Measurements from ENCODE around the gene PPP4R3A. TPM values are rescaled to one million over a fixed set of nuclear protein-coding genes. Genes with fewer than 3 reads are reported as not detected.

Gene PPP4R3A
- total RNA-seq, 1 experiment from 2014 or later, result 124 TPM

- Mint-ChIP-seq H3K36me3 (peaks cover 81% of the 10 kb centered on the region), H3K4me3 (no peak overlapping the region), H3K27ac (no peak overlapping the region), H3K9me3 (no peaks in the 10 kb centered on the region), H3K27me3 (ENCODE audit: low read depth) (no peaks in the 10 kb centered on the region), H3K4me1 (no peaks in the 10 kb centered on the region)
- ChIA-PET CTCF (no interaction called here), POLR2A (no interaction called here)
- DNase-seq (ENCODE audit: low spot score) (no peak), ATAC-seq (no peak)
- TF ChIP-seq JAZF1 (CRISPR knock-in tag; IDR thresholded peaks at IDR 0.05), result no peak
- TF ChIP-seq, protein P1, sequence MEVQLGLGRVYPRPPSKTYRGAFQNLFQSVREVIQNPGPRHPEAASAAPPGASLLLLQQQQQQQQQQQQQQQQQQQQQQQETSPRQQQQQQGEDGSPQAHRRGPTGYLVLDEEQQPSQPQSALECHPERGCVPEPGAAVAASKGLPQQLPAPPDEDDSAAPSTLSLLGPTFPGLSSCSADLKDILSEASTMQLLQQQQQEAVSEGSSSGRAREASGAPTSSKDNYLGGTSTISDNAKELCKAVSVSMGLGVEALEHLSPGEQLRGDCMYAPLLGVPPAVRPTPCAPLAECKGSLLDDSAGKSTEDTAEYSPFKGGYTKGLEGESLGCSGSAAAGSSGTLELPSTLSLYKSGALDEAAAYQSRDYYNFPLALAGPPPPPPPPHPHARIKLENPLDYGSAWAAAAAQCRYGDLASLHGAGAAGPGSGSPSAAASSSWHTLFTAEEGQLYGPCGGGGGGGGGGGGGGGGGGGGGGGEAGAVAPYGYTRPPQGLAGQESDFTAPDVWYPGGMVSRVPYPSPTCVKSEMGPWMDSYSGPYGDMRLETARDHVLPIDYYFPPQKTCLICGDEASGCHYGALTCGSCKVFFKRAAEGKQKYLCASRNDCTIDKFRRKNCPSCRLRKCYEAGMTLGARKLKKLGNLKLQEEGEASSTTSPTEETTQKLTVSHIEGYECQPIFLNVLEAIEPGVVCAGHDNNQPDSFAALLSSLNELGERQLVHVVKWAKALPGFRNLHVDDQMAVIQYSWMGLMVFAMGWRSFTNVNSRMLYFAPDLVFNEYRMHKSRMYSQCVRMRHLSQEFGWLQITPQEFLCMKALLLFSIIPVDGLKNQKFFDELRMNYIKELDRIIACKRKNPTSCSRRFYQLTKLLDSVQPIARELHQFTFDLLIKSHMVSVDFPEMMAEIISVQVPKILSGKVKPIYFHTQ (CRISPR knock-in tag; IDR thresholded peaks at IDR 0.05), result no peak
- TF ChIP-seq, protein P2, sequence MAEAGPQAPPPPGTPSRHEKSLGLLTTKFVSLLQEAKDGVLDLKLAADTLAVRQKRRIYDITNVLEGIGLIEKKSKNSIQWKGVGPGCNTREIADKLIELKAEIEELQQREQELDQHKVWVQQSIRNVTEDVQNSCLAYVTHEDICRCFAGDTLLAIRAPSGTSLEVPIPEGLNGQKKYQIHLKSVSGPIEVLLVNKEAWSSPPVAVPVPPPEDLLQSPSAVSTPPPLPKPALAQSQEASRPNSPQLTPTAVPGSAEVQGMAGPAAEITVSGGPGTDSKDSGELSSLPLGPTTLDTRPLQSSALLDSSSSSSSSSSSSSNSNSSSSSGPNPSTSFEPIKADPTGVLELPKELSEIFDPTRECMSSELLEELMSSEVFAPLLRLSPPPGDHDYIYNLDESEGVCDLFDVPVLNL (CRISPR knock-in tag; IDR thresholded peaks at IDR 0.05; ENCODE audit: borderline replicate concordance, low read depth), result no peak
- no peak for TF ChIP-seq TCF7 (CRISPR knock-in tag; IDR thresholded peaks at IDR 0.05; ENCODE audit: low read depth)
- TF ChIP-seq, protein P3, sequence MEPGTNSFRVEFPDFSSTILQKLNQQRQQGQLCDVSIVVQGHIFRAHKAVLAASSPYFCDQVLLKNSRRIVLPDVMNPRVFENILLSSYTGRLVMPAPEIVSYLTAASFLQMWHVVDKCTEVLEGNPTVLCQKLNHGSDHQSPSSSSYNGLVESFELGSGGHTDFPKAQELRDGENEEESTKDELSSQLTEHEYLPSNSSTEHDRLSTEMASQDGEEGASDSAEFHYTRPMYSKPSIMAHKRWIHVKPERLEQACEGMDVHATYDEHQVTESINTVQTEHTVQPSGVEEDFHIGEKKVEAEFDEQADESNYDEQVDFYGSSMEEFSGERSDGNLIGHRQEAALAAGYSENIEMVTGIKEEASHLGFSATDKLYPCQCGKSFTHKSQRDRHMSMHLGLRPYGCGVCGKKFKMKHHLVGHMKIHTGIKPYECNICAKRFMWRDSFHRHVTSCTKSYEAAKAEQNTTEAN (CRISPR knock-in tag; IDR thresholded peaks at IDR 0.05), result no peak
- no peak for TF ChIP-seq ZNF317 (CRISPR knock-in tag; IDR thresholded peaks at IDR 0.05; ENCODE audit: borderline replicate concordance, low read depth)
- no peak for TF ChIP-seq E2F1 (CRISPR knock-in tag; IDR thresholded peaks at IDR 0.05)
- TF ChIP-seq FOXK1 (CRISPR knock-in tag; IDR thresholded peaks at IDR 0.05), result no peak
- TF ChIP-seq ZSCAN18 (CRISPR knock-in tag; IDR thresholded peaks at IDR 0.05), result no peak
- TF ChIP-seq CREB1 (CRISPR knock-in tag; IDR thresholded peaks at IDR 0.05), result no peak
- TF ChIP-seq HMGXB4 (CRISPR knock-in tag; IDR thresholded peaks at IDR 0.05), result no peak
- TF ChIP-seq SMAD3 (CRISPR knock-in tag; IDR thresholded peaks at IDR 0.05; ENCODE audit: borderline replicate concordance), result no peak
Measured at GRCh38 chr14:91464615-91465205, 45.4 kb downstream of the PPP4R3A start.

GRCh38 chr14:91458612-91459011 is 51.5 kb downstream of the PPP4R3A start:
- no peak overlapping the region for H3K4me3 Mint-ChIP-seq
- DNase-seq (ENCODE audit: low spot score), result no peak
- ChIA-PET POLR2A (no interaction called here), CTCF (no interaction called here)
- peaks cover 69% of the 10 kb centered on the region for H3K36me3 Mint-ChIP-seq
- H3K27ac Mint-ChIP-seq, result peak overlapping the region; percentile 21; the same call in 1 of the 2 replicates
- H3K9me3 Mint-ChIP-seq, result no peaks in the 10 kb centered on the region
- ATAC-seq, result no peak
- no peaks in the 10 kb centered on the region for H3K27me3 Mint-ChIP-seq (ENCODE audit: low read depth)
- peaks cover 15% of the 10 kb centered on the region for H3K4me1 Mint-ChIP-seq
- TF ChIP-seq RELA (CRISPR knock-in tag; IDR thresholded peaks at IDR 0.05; ENCODE audit: borderline replicate concordance) (no peak), ATF1 (CRISPR knock-in tag; IDR thresholded peaks at IDR 0.05) (no peak), FOXP1 (CRISPR knock-in tag; IDR thresholded peaks at IDR 0.05; ENCODE audit: borderline replicate concordance) (no peak), TEAD1 (CRISPR knock-in tag; IDR thresholded peaks at IDR 0.05) (no peak), ZNF232 (CRISPR knock-in tag; IDR thresholded peaks at IDR 0.05) (no peak)
- TF ChIP-seq, protein P4, sequence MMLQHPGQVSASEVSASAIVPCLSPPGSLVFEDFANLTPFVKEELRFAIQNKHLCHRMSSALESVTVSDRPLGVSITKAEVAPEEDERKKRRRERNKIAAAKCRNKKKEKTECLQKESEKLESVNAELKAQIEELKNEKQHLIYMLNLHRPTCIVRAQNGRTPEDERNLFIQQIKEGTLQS (CRISPR knock-in tag; conservative IDR thresholded peaks at IDR 0.05), result no peak
- TF ChIP-seq, protein P5, sequence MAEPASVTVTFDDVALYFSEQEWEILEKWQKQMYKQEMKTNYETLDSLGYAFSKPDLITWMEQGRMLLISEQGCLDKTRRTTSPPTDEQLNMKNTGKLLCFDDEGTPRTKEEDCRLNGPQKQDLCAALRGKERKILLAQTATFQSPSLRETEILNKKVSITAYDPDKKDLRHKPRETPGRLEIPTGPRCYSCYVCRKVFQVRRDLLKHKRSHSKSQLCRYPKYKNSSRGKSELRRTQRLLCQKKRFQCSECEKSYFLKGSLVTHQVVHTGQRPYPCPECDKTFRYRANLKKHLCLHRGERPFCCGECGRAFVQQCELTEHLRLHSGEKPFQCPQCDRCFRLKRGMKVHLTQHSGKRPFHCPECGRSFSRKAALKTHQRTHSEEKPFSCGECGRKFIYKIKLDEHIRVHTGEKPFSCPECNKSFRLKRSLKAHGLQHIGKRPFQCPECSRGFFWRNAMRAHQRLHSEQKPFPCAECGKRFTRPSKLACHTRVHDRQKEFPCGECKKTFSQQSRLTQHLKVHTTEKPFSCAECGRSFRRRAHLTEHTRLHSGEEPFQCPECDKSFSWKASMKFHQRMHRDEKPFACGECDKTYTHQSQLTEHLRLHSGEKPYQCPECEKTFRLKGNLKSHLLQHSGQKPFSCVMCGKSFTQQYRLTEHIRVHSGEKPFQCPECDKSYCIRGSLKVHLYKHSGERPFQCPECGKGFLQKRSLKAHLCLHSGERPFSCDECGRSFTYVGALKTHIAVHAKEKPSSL (CRISPR knock-in tag; conservative IDR thresholded peaks at IDR 0.05), result no peak
- TF ChIP-seq, protein P6, sequence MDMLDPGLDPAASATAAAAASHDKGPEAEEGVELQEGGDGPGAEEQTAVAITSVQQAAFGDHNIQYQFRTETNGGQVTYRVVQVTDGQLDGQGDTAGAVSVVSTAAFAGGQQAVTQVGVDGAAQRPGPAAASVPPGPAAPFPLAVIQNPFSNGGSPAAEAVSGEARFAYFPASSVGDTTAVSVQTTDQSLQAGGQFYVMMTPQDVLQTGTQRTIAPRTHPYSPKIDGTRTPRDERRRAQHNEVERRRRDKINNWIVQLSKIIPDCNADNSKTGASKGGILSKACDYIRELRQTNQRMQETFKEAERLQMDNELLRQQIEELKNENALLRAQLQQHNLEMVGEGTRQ (CRISPR knock-in tag; IDR thresholded peaks at IDR 0.05), result no peak
